Measurements from ENCODE around the gene CBFB. TPM values are rescaled to one million over a fixed set of nuclear protein-coding genes. Genes with fewer than 3 reads are reported as not detected.
A peak's percentile ranks its signal among the peaks of the same experiment; 100 is the strongest.

The CBFB gene
- total and polyA plus RNA-seq, 2 of the 13 experiments (the other 11 are each of a cell fraction or from before 2014, with no cell fraction given) = 22.1 to 70.8 TPM

- TF ChIP-seq FOXA1 (IDR thresholded peaks at IDR 0.05) = no peak
- TF ChIP-seq FOXA1 (CRISPR knock-in tag; IDR thresholded peaks at IDR 0.05) = peak; percentile 11
- TF ChIP-seq MTF2 (CRISPR knock-in tag; IDR thresholded peaks at IDR 0.05; ENCODE audit: borderline replicate concordance) = peak; percentile 74; the same call in 1 of the 2 replicates
- peak; percentile 63; the same call in 1 of the 2 replicates for TF ChIP-seq GATAD2A (CRISPR knock-in tag; IDR thresholded peaks at IDR 0.05)
- TF ChIP-seq JARID2 (CRISPR knock-in tag; IDR thresholded peaks at IDR 0.05; ENCODE audit: insufficient replicate concordance) = peak; percentile 66
- no peak for TF ChIP-seq SRSF1 (optimal IDR thresholded peaks at IDR 0.05; ENCODE audit: low read depth, low read length)
- peak; percentile 55; the same call in 1 of the 2 replicates for TF ChIP-seq ZNF766 (CRISPR knock-in tag; IDR thresholded peaks at IDR 0.05; ENCODE audit: borderline replicate concordance)
- no peak for TF ChIP-seq ZNF672 (CRISPR knock-in tag; IDR thresholded peaks at IDR 0.05)
- no peak for TF ChIP-seq ISX (CRISPR knock-in tag; conservative IDR thresholded peaks at IDR 0.05)
- peak; percentile 43; the same call in 1 of the 2 replicates for TF ChIP-seq RFX3 (CRISPR knock-in tag; IDR thresholded peaks at IDR 0.05)
- peak; percentile 79; the same call in 1 of the 2 replicates for TF ChIP-seq AKAP8 (CRISPR knock-in tag; IDR thresholded peaks at IDR 0.05)
- TF ChIP-seq, protein P1, sequence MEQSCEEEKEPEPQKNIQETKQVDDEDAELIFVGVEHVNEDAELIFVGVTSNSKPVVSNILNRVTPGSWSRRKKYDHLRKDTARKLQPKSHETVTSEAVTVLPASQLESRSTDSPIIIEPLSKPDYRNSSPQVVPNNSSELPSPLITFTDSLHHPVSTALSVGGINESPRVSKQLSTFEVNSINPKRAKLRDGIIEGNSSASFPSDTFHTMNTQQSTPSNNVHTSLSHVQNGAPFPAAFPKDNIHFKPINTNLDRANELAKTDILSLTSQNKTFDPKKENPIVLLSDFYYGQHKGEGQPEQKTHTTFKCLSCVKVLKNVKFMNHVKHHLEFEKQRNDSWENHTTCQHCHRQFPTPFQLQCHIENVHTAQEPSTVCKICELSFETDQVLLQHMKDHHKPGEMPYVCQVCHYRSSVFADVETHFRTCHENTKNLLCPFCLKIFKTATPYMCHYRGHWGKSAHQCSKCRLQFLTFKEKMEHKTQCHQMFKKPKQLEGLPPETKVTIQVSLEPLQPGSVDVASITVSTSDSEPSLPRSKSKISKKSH (CRISPR knock-in tag; IDR thresholded peaks at IDR 0.05; ENCODE audit: borderline replicate concordance) = no peak
- TF ChIP-seq ZNF788 (CRISPR knock-in tag; IDR thresholded peaks at IDR 0.05; ENCODE audit: borderline replicate concordance) = peak; percentile 87
- TF ChIP-seq SP5 (CRISPR knock-in tag; IDR thresholded peaks at IDR 0.05; ENCODE audit: borderline replicate concordance, low read depth) = peak; percentile 32; the same call in 1 of the 2 replicates
- TF ChIP-seq SOX13 (IDR thresholded peaks at IDR 0.05) = 0 out of 2 replicates have a peak, but pooled peaks have one; percentile 27
- peak in 1 of 2 experiments; percentile 40; a peak in 1 of 4 replicates for TF ChIP-seq SOX13 (CRISPR knock-in tag; conservative IDR thresholded peaks at IDR 0.05 in 1 of 2, IDR thresholded peaks at IDR 0.05 in 1 of 2)
- TF ChIP-seq THYN1 (CRISPR knock-in tag; IDR thresholded peaks at IDR 0.05; ENCODE audit: borderline replicate concordance, low read depth) = no peak
- peak; percentile 23 for TF ChIP-seq ZBTB33 (CRISPR knock-in tag; IDR thresholded peaks at IDR 0.05)
- TF ChIP-seq FOXP1 (IDR thresholded peaks at IDR 0.05) = no peak
- TF ChIP-seq FOXP1 (CRISPR knock-in tag; IDR thresholded peaks at IDR 0.05) = peak; percentile 30
- peak; percentile 90; the same call in 1 of the 2 replicates for TF ChIP-seq SMAD1 (CRISPR knock-in tag; IDR thresholded peaks at IDR 0.05; ENCODE audit: borderline replicate concordance, low read depth)
- peak; percentile 66 for TF ChIP-seq TAF15 (IDR thresholded peaks at IDR 0.05; ENCODE audit: low read depth, low read length, poor library complexity, severe bottlenecking)
- peak; percentile 85 for TF ChIP-seq ZNF431 (CRISPR knock-in tag; IDR thresholded peaks at IDR 0.05; ENCODE audit: borderline replicate concordance, low read depth)
- TF ChIP-seq, protein P2, sequence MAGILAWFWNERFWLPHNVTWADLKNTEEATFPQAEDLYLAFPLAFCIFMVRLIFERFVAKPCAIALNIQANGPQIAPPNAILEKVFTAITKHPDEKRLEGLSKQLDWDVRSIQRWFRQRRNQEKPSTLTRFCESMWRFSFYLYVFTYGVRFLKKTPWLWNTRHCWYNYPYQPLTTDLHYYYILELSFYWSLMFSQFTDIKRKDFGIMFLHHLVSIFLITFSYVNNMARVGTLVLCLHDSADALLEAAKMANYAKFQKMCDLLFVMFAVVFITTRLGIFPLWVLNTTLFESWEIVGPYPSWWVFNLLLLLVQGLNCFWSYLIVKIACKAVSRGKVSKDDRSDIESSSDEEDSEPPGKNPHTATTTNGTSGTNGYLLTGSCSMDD (CRISPR knock-in tag; IDR thresholded peaks at IDR 0.05) = no peak
- peak; percentile 43; the same call in 1 of the 2 replicates for TF ChIP-seq ZNF367 (CRISPR knock-in tag; IDR thresholded peaks at IDR 0.05; ENCODE audit: borderline replicate concordance)
- peak; percentile 84 for TF ChIP-seq ZNF350 (CRISPR knock-in tag; IDR thresholded peaks at IDR 0.05; ENCODE audit: borderline replicate concordance, low read depth)
Measured at GRCh38 chr16:67109407-67110135, 80.6 kb downstream of the CBFB start, which contains the start of gene PHAF1 (continued).
